Trophoblast cell (in vitro differentiated cells and primary cell): ENCODE results near the gene MARCHF2.

Experiments used
- DNase-seq, 2 donors: peaks; one replicate each; pipeline ENCODE4 v3.0.0-alpha.2; 2016
- H2AFZ ChIP-seq: 2 replicates; pipeline ENCODE4 v1.6.1; 2013; ENCODE audit warnings: low read length, moderate library complexity, mild to moderate bottlenecking; ENCODE audit not compliant: insufficient read depth, poor library complexity
- H2AK5ac ChIP-seq: 2 replicates; pipeline ENCODE4 v1.6.1; 2013; ENCODE audit warnings: mild to moderate bottlenecking, low read length
- H2BK120ac ChIP-seq: 2 replicates; pipeline ENCODE4 v1.6.1; 2013; ENCODE audit warnings: low read length, mild to moderate bottlenecking, moderate library complexity; ENCODE audit not compliant: insufficient read depth, poor library complexity
- H2BK12ac ChIP-seq: 2 replicates; pipeline ENCODE4 v1.6.1; 2013; ENCODE audit warnings: mild to moderate bottlenecking, low read length, moderate library complexity
- H2BK5ac ChIP-seq: 2 replicates; pipeline ENCODE4 v1.6.1; 2013; ENCODE audit warnings: low read length, low read depth, moderate library complexity, mild to moderate bottlenecking; ENCODE audit not compliant: poor library complexity
- H3K14ac ChIP-seq: 2 replicates; pipeline ENCODE4 v1.6.1; 2013; ENCODE audit warnings: mild to moderate bottlenecking, low read length
- H3K18ac ChIP-seq: 2 replicates; pipeline ENCODE4 v1.6.1; 2013; ENCODE audit warnings: mild to moderate bottlenecking, low read length
- H3K23ac ChIP-seq: 2 replicates; pipeline ENCODE4 v1.6.1; 2013; ENCODE audit warnings: low read length
- H3K27ac ChIP-seq: 2 replicates; pipeline ENCODE4 v1.5.1; 2013; ENCODE audit warnings: low read depth, mild to moderate bottlenecking, inconsistent platforms, low read length, moderate library complexity
- H3K27me3 ChIP-seq: 2 replicates; pipeline ENCODE4 v1.6.1; 2013; ENCODE audit warnings: inconsistent platforms, mild to moderate bottlenecking, low read length, moderate library complexity; ENCODE audit not compliant: insufficient read depth
- H3K36me3 ChIP-seq, 2 experiments: 1 replicate in 1 of 2; 2 replicates in 1 of 2; pipeline ENCODE4 v1.6.1; 2013; ENCODE audit warnings: low read length in 2 of 2, mild to moderate bottlenecking in 2 of 2, moderate library complexity in 1 of 2; ENCODE audit not compliant: insufficient read depth in 2 of 2, control insufficient read depth in 1 of 2
- H3K4ac ChIP-seq: 2 replicates; pipeline ENCODE4 v1.6.1; 2013; ENCODE audit warnings: low read depth, mild to moderate bottlenecking, low read length, moderate library complexity
- H3K4me1 ChIP-seq, 2 experiments: 1 replicate in 1 of 2; 2 replicates in 1 of 2; pipeline ENCODE4 v1.6.1; 2013; ENCODE audit warnings: low read length in 2 of 2, mild to moderate bottlenecking in 2 of 2, moderate library complexity in 1 of 2; ENCODE audit not compliant: insufficient read depth in 2 of 2, control insufficient read depth in 1 of 2
- H3K4me2 ChIP-seq: 2 replicates; pipeline ENCODE4 v1.6.1; 2013; ENCODE audit warnings: inconsistent platforms, mild to moderate bottlenecking, low read length, moderate library complexity
- H3K4me3 ChIP-seq: 2 replicates; pipeline ENCODE4 v1.5.1; 2013; ENCODE audit warnings: mild to moderate bottlenecking, low read depth, low read length, inconsistent platforms
- H3K79me1 ChIP-seq: one replicate; pipeline ENCODE4 v1.6.1; 2013; ENCODE audit warnings: low read length
- H3K79me2 ChIP-seq: 2 replicates; pipeline ENCODE4 v1.6.1; 2013; ENCODE audit warnings: low read length, mild to moderate bottlenecking; ENCODE audit not compliant: control insufficient read depth, insufficient read depth, poor library complexity
- H3K9ac ChIP-seq: 2 replicates; pipeline ENCODE4 v1.6.1; 2013; ENCODE audit warnings: mild to moderate bottlenecking, low read length
- H3K9me3 ChIP-seq: 2 replicates; pipeline ENCODE4 v1.6.1; 2013; ENCODE audit warnings: low read depth, mild to moderate bottlenecking, control low read depth, inconsistent platforms, low read length; ENCODE audit not compliant: insufficient read depth
- H4K12ac ChIP-seq: 2 replicates; pipeline ENCODE4 v1.6.1; 2013; ENCODE audit warnings: low read depth, mild to moderate bottlenecking, low read length, moderate library complexity
- H4K8ac ChIP-seq: 2 replicates; pipeline ENCODE4 v1.6.1; 2013; ENCODE audit warnings: low read depth, mild to moderate bottlenecking, low read length, moderate library complexity
- H4K91ac ChIP-seq: one replicate; pipeline ENCODE4 v1.6.1; 2013; ENCODE audit warnings: low read depth, mild to moderate bottlenecking, low read length, moderate library complexity
- WGBS: extraction: QIAGEN DNeasy Blood & Tissue Kit; methylation state at CpG from one replicate; pipeline ENCODE4 v1.1.7; 2013; ENCODE audit warnings: missing lambda C conversion rate; ENCODE audit not compliant: insufficient read length, insufficient coverage; ENCODE audit errors: extremely low coverage; 5-methylcytosine and 5-hydroxymethylcytosine counted together

The MARCHF2 gene

DNA sequence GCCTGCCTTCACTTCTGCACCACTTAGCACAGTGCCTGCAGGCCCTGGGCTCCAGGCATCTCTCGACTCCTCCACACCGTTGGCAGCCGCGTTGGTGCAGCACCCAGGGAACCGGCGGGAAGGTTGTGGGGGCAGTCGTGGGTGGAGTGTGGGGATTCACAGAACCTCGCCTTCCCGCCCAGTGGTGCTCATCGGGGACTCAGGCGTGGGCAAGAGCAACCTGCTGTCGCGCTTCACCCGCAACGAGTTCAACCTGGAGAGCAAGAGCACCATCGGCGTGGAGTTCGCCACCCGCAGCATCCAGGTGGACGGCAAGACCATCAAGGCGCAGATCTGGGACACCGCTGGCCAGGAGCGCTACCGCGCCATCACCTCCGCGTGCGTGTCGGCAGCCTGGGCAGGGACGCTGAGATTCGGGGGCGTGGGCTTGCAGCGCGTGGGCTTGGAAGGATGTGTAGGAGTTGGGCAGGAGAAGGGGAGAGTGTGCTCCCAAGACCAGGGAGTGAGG is 13.4 kb upstream of the MARCHF2 start:
- H4K8ac ChIP-seq, result no peak overlapping the region
- no peak overlapping the region for H4K91ac ChIP-seq
- no peak overlapping the region for H2AK5ac ChIP-seq
- peak overlapping the region; percentile 54 for H3K18ac ChIP-seq
- no peak overlapping the region for H2AFZ ChIP-seq
- H3K4me1 ChIP-seq, result peaks cover 18 to 20% of the 10 kb centered on the region in 2 experiments
- H3K4me3 ChIP-seq, result no peak overlapping the region
- WGBS, result no CpG with 5 or more reads among the region's 34 CpGs
- peaks cover 9% of the 10 kb centered on the region for H3K79me2 ChIP-seq
- no peak overlapping the region for H3K4me2 ChIP-seq
- no peak overlapping the region for H4K12ac ChIP-seq
- H3K79me1 ChIP-seq, result peaks cover 3% of the 10 kb centered on the region
- DNase-seq, result no peak
- no peak overlapping the region for H3K27ac ChIP-seq
- no peaks in the 10 kb centered on the region for H3K27me3 ChIP-seq
- no peak overlapping the region for H3K23ac ChIP-seq
- H3K9me3 ChIP-seq, result peaks cover 3% of the 10 kb centered on the region
- no peak overlapping the region for H3K9ac ChIP-seq
- H2BK12ac ChIP-seq, result no peak overlapping the region
- no peak overlapping the region for H3K14ac ChIP-seq
- peak overlapping the region; percentile 28 for H3K4ac ChIP-seq
- H2BK5ac ChIP-seq, result no peak overlapping the region
- H3K36me3 ChIP-seq, result peaks cover 42 to 46% of the 10 kb centered on the region in 2 experiments
- H2BK120ac ChIP-seq, result no peak overlapping the region

GRCh38 chr19:8401981-8402411 is 11.1 kb upstream of the MARCHF2 start:
- H4K91ac ChIP-seq, result no peak overlapping the region
- no peak overlapping the region for H3K9ac ChIP-seq
- H3K23ac ChIP-seq, result no peak overlapping the region
- no peak overlapping the region for H2BK120ac ChIP-seq
- H3K27me3 ChIP-seq, result no peaks in the 10 kb centered on the region
- no peak overlapping the region for H3K4me2 ChIP-seq
- peaks cover 16 to 18% of the 10 kb centered on the region in 2 experiments for H3K4me1 ChIP-seq
- H3K4ac ChIP-seq, result no peak overlapping the region
- no peak overlapping the region for H2AFZ ChIP-seq
- no peak overlapping the region for H4K8ac ChIP-seq
- DNase-seq, result no peak
- peaks cover 49 to 51% of the 10 kb centered on the region in 2 experiments for H3K36me3 ChIP-seq
- peaks cover 3% of the 10 kb centered on the region for H3K9me3 ChIP-seq
- no peak overlapping the region for H3K4me3 ChIP-seq
- no peak overlapping the region for H2BK12ac ChIP-seq
- H4K12ac ChIP-seq, result no peak overlapping the region
- H3K27ac ChIP-seq, result no peak overlapping the region
- no peak overlapping the region for H2BK5ac ChIP-seq
- H3K79me2 ChIP-seq, result peaks cover 6% of the 10 kb centered on the region
- no peak overlapping the region for H3K14ac ChIP-seq
- WGBS, result no CpG with 5 or more reads among the region's 21 CpGs
- H2AK5ac ChIP-seq, result no peak overlapping the region
- no peak overlapping the region for H3K18ac ChIP-seq
- peaks cover 3% of the 10 kb centered on the region for H3K79me1 ChIP-seq

DNA sequence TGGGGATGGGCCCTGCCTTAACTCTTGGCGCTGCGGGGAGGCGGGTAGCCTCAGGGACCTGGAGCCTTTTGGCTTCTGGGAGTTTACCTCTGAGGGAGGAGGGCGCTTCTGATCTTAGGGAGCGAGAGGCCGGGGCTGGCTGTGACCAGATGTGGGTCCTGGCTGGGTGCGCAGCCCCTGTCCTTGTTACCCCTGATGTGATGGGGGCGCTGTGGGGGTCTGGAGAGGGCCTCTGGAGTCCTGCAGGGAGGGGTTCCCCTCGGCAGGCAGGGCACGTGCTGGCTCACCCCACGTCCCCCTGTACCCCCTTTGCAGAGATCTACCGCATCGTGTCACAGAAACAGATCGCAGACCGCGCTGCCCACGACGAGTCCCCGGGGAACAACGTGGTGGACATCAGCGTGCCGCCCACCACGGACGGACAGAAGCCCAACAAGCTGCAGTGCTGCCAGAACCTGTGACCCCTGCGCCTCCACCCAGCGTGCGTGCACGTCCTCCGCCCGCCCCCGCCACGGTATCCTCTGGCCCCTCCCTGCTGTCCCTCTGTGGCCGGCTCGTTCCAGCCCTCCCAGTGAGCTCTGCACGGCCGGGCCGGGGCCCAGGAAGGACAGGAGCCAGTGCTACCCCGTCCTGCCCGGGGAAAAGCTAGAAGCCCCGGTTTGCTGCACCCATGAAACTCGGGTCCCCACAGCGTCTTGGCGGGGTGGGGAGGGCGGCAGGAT is 9.8 kb upstream of the MARCHF2 start:
- H3K79me1 ChIP-seq, result no peaks in the 10 kb centered on the region

DNA sequence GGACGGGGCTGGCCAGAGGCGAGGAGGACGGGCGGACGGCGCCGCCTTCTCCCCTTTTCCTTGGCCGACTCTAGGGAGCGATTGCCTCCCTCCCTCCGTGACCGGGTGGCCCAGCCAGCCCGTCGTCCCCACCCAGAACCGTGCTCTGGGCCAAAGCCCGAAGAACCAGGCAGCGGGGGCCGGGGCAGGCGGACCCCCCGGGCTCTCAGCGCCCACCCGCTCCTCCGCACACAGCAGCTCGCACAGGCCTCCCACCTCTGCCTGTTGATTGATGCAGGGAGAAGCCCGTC is 9.3 kb upstream of the MARCHF2 start:
- Histone ChIP-seq H3K9ac (no peak overlapping the region), H3K4me3 (no peak overlapping the region), H3K79me2 (no peaks in the 10 kb centered on the region), H3K27ac (no peak overlapping the region), H3K4me2 (no peak overlapping the region), H3K23ac (no peak overlapping the region), H3K36me3 (peaks cover 49 to 51% of the 10 kb centered on the region in 2 experiments), H2AK5ac (no peak overlapping the region), H2BK120ac (no peak overlapping the region), H3K9me3 (peaks cover 3% of the 10 kb centered on the region), H3K14ac (no peak overlapping the region), H2BK5ac (no peak overlapping the region), H3K18ac (no peak overlapping the region), H3K27me3 (no peaks in the 10 kb centered on the region), H3K4me1 (peaks cover 0 to 2% of the 10 kb centered on the region in 2 experiments), H3K79me1 (no peaks in the 10 kb centered on the region), H3K4ac (no peak overlapping the region), H4K12ac (no peak overlapping the region), H2BK12ac (no peak overlapping the region), H4K91ac (no peak overlapping the region), H4K8ac (no peak overlapping the region), H2AFZ (no peak overlapping the region)
- WGBS, result no CpG with 5 or more reads among the region's 24 CpGs
- DNase-seq, result no peak

More for the DNA sequence above, 9.8 kb upstream of the MARCHF2 start:
- H2BK12ac ChIP-seq, result no peak overlapping the region
- DNase-seq, result no peak
- peaks cover 3% of the 10 kb centered on the region for H3K9me3 ChIP-seq
- H3K27me3 ChIP-seq, result no peaks in the 10 kb centered on the region
- no peak overlapping the region for H4K12ac ChIP-seq
- H3K23ac ChIP-seq, result no peak overlapping the region
- peaks cover 3 to 6% of the 10 kb centered on the region in 2 experiments for H3K4me1 ChIP-seq
- H3K4me3 ChIP-seq, result no peak overlapping the region
- H3K9ac ChIP-seq, result no peak overlapping the region
- no peak overlapping the region for H2BK5ac ChIP-seq
- H3K36me3 ChIP-seq, result peaks cover 49 to 51% of the 10 kb centered on the region in 2 experiments
- H2BK120ac ChIP-seq, result no peak overlapping the region
- no peak overlapping the region for H2AFZ ChIP-seq
- H3K27ac ChIP-seq, result no peak overlapping the region
- H3K18ac ChIP-seq, result no peak overlapping the region
- H3K4me2 ChIP-seq, result no peak overlapping the region
- no peaks in the 10 kb centered on the region for H3K79me2 ChIP-seq
- H3K4ac ChIP-seq, result no peak overlapping the region
- H3K14ac ChIP-seq, result no peak overlapping the region
- no peak overlapping the region for H4K91ac ChIP-seq
- H2AK5ac ChIP-seq, result no peak overlapping the region
- no CpG with 5 or more reads among the region's 44 CpGs for WGBS
- H4K8ac ChIP-seq, result no peak overlapping the region
